GM12878 (cell line): Measurements from ENCODE around the gene CPB2. TPM values are rescaled to one million over a fixed set of nuclear protein-coding genes. Genes with fewer than 3 reads are reported as not detected.

Experiments used
- ATF2 ChIP-seq: IDR thresholded peaks from 2 replicates; pipeline ENCODE4 v1.6.1; 2012; ENCODE audit warnings: low read length, inconsistent platforms
- BCL3 ChIP-seq: IDR thresholded peaks from 2 replicates; pipeline ENCODE4 v1.6.1; 2011; ENCODE audit warnings: borderline replicate concordance, low read depth, mild to moderate bottlenecking, moderate library complexity, low read length; ENCODE audit not compliant: insufficient read depth, poor library complexity, severe bottlenecking
- CEBPB ChIP-seq, 2 experiments: fragments of 150-350 bp in 1 of 2; IDR thresholded peaks; 2 replicates each; pipeline ENCODE4 v1.6.1; 2012 to 2014; ENCODE audit warnings: low read depth in 2 of 2, low read length in 2 of 2, borderline replicate concordance in 1 of 2, inconsistent platforms in 1 of 2
- CREM ChIP-seq: IDR thresholded peaks from 2 replicates; pipeline ENCODE4 v1.6.1; 2014; ENCODE audit warnings: antibody characterized with exemption, low read depth
- EED ChIP-seq: sonication (generic); IDR thresholded peaks from 2 replicates; pipeline ENCODE4 v1.6.1; 2016; ENCODE audit warnings: antibody characterized with exemption, low read depth
- EP300 ChIP-seq, 2 experiments: fragments of 150-350 bp in 1 of 2; IDR thresholded peaks; 2 replicates each; pipeline ENCODE4 v1.6.1; 2011 to 2012; ENCODE audit warnings: low read depth in 2 of 2, low read length in 2 of 2, borderline replicate concordance in 1 of 2, improper control_type of control experiment in 1 of 2, inconsistent platforms in 1 of 2; ENCODE audit not compliant: control insufficient read depth in 1 of 2
- FOS ChIP-seq: IDR thresholded peaks from 3 replicates; pipeline ENCODE4 v1.6.1; 2011; ENCODE audit warnings: borderline replicate concordance; ENCODE audit not compliant: insufficient read length; ENCODE audit errors: extremely low read depth
- HSF1 ChIP-seq: fragments of 150-350 bp; IDR thresholded peaks from 2 replicates; pipeline ENCODE4 v1.6.1; 2014; ENCODE audit warnings: mild to moderate bottlenecking, low read depth, low read length
- KAT2A ChIP-seq: conservative IDR thresholded peaks from 2 replicates; pipeline ENCODE4 v1.6.1; 2011; ENCODE audit warnings: low read depth, low read length; ENCODE audit not compliant: control insufficient read depth
- MEF2A ChIP-seq: IDR thresholded peaks from 2 replicates; pipeline ENCODE4 v1.6.1; 2011; ENCODE audit warnings: low read depth, mild to moderate bottlenecking, low read length, moderate library complexity; ENCODE audit not compliant: insufficient read depth
- MTA2 ChIP-seq: fragments of 450-650 bp; IDR thresholded peaks from 2 replicates; pipeline ENCODE4 v1.6.1; 2016; ENCODE audit warnings: low read depth, mild to moderate bottlenecking, moderate library complexity
- MTA3 ChIP-seq: IDR thresholded peaks from 2 replicates; pipeline ENCODE4 v1.6.1; 2012; ENCODE audit warnings: low read length, inconsistent platforms, borderline replicate concordance
- NR2F1 ChIP-seq: fragments of 450-650 bp; conservative IDR thresholded peaks from 2 replicates; pipeline ENCODE4 v1.6.1; 2017; ENCODE audit warnings: mild to moderate bottlenecking
- POU2F2 ChIP-seq: IDR thresholded peaks from 3 replicates; pipeline ENCODE4 v1.6.1; 2011; ENCODE audit warnings: low read depth, mild to moderate bottlenecking, low read length, borderline replicate concordance
- REST ChIP-seq: IDR thresholded peaks from 2 replicates; pipeline ENCODE4 v1.6.1; 2012; ENCODE audit warnings: mild to moderate bottlenecking, low read depth, low read length
- RFX5 ChIP-seq: IDR thresholded peaks from 2 replicates; pipeline ENCODE4 v1.6.1; 2011; ENCODE audit warnings: low read depth, low read length, improper control_type of control experiment
- RUNX3 ChIP-seq: IDR thresholded peaks from 2 replicates; pipeline ENCODE4 v1.6.1; 2012; ENCODE audit warnings: low read length, inconsistent platforms
- SMAD1 ChIP-seq: fragments of 450-650 bp; IDR thresholded peaks from 2 replicates; pipeline ENCODE4 v1.6.1; 2018; ENCODE audit warnings: mild to moderate bottlenecking, low read depth; ENCODE audit not compliant: partially characterized antibody
- SMARCA5 ChIP-seq: fragments of 450-650 bp; IDR thresholded peaks from 2 replicates; pipeline ENCODE4 v1.6.1; 2017; ENCODE audit warnings: mild to moderate bottlenecking
- SMC3 ChIP-seq: IDR thresholded peaks from 2 replicates; pipeline ENCODE4 v1.6.1; 2011; ENCODE audit warnings: low read length, improper control_type of control experiment, borderline replicate concordance
- STAT3 ChIP-seq: IDR thresholded peaks from 2 replicates; pipeline ENCODE4 v1.6.1; 2011; ENCODE audit warnings: low read depth, low read length, improper control_type of control experiment
- SUZ12 ChIP-seq: fragments of 200-600 bp; sonication (generic); IDR thresholded peaks from one replicate; pipeline ENCODE4 v1.6.1; 2018; ENCODE audit warnings: antibody characterized with exemption, mild to moderate bottlenecking; ENCODE audit not compliant: unreplicated experiment
- TCF7 ChIP-seq: IDR thresholded peaks from 2 replicates; pipeline ENCODE4 v1.6.1; 2014; ENCODE audit warnings: antibody characterized with exemption, borderline replicate concordance
- polyA plus RNA-seq, 11 experiments: library from polyadenylated mRNA; depleted of rRNA in 4 of 11; unstranded in 6 of 11; stranded (reverse) in 5 of 11; fragments of >200 nt; fragmentation: Nextera tagmentation in 4 of 11; fragmentation: Illumina TruSeq in 1 of 11; extraction: Ambion mirVana in 4 of 11; extraction: Trizol in 1 of 11; gene quantifications; 1 replicate in 1 of 11; 2 replicates in 10 of 11; pipeline versions ENCODE4 v1.2.1 to v1.2.3, GENCODE V29; 2011 to 2016; ENCODE audit warnings: inconsistent platforms in 2 of 11, missing spikeins in 2 of 11, low read depth in 1 of 11
- total RNA-seq, 4 experiments: library from RNA; depleted of rRNA in 3 of 4; stranded (reverse); fragments of >200 nt in 3 of 4; fragmentation: Illumina TruSeq in 1 of 4; extraction: Trizol in 1 of 4; gene quantifications; 2 replicates each; pipeline versions ENCODE4 v1.2.1 to v1.2.3, GENCODE V29; 2013 to 2021

The CPB2 gene
- total and polyA plus RNA-seq, 10 of the 15 experiments (the other 5 are each of a cell fraction or from before 2014, with no cell fraction given) = 0.05 to 0.87 (median 0.13) TPM; not detected in 3

GRCh38 chr13:46071590-46072249 is 33.1 kb downstream of the CPB2 start (continued):
- TF ChIP-seq REST (no peak), MEF2A (peak; percentile 98), SMAD1 (no peak), FOS (no peak), NR2F1 (no peak), SUZ12 (no peak), HSF1 (no peak), CREM (peak; percentile 89), MTA3 (peak; percentile 83; the same call in 1 of the 2 replicates), EED (peak; percentile 86), BCL3 (peak; percentile 47), MTA2 (peak; percentile 52; the same call in 1 of the 2 replicates), STAT3 (no peak), TCF7 (0 out of 2 replicates have a peak, but pooled peaks have one; percentile 31), POU2F2 (0 out of 3 replicates have a peak, but pooled peaks have one; percentile 41), KAT2A (no peak), SMC3 (peak; percentile 59; the same call in 1 of the 2 replicates), EP300 (IDR thresholded peaks at IDR 0.05; ENCODE audit: borderline replicate concordance in 1 of 2, control insufficient read depth in 1 of 2, low read depth in 2 of 2, low read length in 2 of 2) (peak in 1 of 2 experiments; percentile 66; a peak in 1 of 4 replicates), SMARCA5 (no peak), ATF2 (peak; percentile 92), RUNX3 (peak; percentile 91), RFX5 (no peak), CEBPB (IDR thresholded peaks at IDR 0.05; ENCODE audit: borderline replicate concordance in 1 of 2, low read depth in 2 of 2, low read length in 2 of 2) (peak in 1 of 2 experiments; percentile 81; a peak in 1 of 4 replicates)
